ENCODE results near the gene MAFB. TPM values are rescaled to one million over a fixed set of nuclear protein-coding genes. Genes with fewer than 3 reads are reported as not detected.

MAFB gene
- polyA plus RNA-seq, 4 donors, result 117 to 147 (median 136) TPM

DNA sequence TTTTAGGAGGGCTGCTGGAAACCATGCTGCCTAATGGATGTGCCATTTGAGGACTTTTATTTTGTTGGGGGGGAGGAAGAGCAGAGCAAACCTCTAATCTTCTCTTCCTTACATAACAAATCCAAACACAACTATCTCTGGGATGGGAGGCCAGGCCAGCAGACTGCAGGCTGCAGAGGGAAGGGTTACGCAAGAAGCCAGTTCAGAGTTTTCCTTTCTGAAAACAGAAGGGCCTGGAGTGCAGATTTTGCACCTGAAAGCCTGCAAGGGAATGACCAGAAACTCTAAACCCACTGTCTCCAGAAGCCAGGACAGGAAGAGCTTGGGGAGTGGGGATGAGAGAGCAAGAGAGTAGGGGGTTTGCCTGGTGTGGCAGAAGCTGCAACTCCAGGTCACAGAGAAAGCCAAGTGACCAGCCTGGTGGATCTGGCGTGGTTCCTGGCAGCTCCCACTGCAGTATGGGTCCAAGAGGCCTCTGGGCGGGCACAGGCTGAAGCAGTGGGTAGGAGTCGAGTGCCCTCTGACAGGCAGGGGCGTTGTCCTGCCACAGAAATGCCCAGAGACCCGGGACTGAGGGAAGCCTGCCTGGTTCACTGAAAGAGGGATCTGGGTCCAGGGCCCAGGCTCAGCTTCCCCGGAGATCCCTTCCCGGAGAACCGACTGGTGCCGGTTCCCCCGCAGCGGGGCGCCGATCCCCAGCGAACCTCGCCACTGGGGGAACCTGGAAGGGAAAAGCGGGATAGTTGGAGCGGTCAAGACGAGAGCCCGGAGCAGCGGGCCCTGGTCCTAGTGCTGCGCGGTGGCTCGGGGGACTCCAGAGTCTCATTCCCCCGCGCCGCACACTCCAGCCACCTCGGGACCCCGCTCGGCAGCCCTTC, 6.7 kb downstream of the MAFB start:
- DNase-seq (ENCODE audit: low read depth in 4 of 4, low spot score in 2 of 4), result no peak

DNA sequence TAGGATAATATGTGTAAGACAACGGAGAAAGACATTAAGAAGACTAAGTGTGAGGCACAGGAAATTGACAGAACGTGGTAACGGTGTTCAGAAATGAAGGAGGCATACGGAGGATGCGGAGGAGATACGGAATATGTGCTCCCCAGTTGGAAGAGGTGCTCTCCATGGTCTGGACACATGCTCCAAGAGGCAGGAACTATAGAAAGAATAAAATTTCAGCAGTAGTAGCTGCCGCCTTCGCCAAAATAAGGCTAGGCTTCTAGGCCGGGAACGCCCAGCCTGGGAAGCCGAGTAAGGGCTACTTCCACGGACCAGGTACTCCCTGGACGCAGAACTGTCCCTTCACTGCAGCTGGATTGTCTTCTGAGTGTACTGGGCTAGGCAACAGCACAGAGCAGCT, 7.4 kb downstream of the MAFB start:
- DNase-seq (ENCODE audit: low read depth in 4 of 4, low spot score in 2 of 4), result no peak

DNA sequence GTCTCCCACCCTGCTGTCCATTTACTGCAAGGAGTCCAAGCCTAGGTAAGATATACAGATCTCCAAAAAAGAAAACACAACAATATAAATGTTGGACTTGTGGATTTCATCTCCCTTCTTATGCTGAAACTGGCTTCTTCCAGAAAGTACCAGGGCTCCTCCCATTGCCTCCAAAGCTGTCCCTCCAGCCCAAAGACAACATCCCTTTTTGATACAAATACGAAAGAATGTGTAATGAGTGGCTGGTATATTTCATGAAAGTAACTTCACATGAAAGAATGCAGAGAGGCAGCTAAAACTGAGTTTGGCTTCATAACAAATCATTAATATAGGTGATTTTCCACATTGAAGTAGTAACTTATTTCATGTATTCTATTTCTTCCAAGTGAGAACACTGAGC, 7.9 kb downstream of the MAFB start:
- DNase-seq (ENCODE audit: low read depth in 4 of 4, low spot score in 2 of 4), result no peak

DNA sequence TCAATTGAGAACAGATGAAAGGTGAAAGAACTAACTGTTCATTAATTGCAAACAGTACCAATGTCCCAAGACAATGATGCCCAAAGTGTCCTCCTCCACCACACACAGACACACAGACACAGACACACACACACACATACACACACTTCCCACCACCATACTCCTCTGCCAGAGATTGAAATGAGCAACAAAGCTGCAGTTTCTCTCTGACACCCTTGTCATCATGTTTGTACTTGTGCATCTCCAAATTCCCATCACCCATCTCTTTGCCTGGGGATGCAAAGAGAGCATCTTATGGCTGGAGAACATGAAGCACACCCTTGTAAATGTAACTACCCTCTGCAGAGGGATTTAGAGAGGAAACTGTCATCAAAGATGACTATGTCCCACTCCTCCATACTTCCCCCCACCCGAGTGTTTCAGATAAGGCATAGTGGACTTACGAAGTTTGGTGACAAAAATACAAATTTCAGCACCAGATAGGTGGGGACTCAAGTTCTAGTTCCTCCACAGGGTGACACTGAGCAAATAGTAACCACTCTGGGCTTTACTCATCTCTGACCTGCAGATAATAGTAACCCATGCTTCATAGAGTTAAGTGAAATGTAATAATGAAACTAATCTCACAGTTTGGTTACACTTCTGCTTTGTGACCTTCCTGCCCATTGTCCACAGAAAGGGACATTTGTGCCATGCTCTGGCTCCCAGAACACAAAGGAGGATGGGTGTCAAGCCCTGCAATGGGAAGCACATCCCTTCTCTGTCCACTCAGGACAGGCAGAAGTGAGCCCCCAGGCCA, 8.7 kb downstream of the MAFB start:
- DNase-seq (ENCODE audit: low read depth in 4 of 4, low spot score in 2 of 4), result no peak

DNA sequence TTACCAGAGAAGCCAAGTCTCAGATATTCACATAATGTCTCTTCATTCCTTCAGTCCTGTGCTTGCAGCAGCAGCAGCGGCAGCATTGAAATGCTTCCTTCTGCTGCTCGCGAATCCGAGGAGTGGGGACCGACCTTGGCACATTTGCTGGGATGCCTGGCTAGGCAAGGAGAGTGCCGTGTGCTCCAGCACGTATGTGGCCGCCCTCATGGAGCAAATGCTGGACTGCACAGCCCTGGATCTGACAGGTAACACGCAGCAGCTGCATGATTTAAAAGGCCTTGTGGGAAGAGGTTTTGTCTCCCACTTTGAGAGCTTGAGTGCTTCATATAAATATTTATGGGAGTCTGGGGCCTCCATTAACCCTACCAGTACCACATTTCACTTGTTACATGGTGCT, 9.9 kb downstream of the MAFB start:
- DNase-seq (ENCODE audit: low read depth in 4 of 4, low spot score in 2 of 4), result no peak

DNA sequence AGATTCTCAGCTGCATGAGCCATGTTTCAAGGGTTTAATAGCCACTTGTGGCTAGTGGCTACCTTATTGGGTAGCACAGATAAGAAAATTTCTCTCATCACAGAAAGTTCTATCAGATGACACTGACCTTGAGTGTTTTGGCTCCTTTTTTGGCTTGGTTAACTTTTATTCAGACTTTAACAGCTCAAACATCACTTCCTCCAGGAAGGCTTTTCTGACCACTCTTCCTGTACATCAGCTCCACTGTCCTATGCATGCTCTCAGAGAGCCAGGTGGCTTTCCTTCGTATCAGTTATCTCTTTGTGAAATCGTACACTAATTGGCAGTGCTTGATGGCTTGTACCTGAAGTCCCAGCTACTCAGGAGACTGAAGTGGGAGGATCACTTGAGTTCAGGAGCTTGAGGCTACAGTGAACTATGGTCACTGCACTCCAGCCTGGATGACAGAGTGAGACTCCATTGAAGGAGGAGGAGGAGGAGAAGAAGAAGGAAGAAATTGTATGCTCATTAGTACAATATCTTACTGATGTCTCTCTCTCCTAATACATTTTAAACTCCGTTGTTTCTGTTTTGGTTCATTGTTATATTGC, 10.7 kb downstream of the MAFB start:
- no peak for DNase-seq (ENCODE audit: low read depth in 4 of 4, low spot score in 2 of 4)

DNA sequence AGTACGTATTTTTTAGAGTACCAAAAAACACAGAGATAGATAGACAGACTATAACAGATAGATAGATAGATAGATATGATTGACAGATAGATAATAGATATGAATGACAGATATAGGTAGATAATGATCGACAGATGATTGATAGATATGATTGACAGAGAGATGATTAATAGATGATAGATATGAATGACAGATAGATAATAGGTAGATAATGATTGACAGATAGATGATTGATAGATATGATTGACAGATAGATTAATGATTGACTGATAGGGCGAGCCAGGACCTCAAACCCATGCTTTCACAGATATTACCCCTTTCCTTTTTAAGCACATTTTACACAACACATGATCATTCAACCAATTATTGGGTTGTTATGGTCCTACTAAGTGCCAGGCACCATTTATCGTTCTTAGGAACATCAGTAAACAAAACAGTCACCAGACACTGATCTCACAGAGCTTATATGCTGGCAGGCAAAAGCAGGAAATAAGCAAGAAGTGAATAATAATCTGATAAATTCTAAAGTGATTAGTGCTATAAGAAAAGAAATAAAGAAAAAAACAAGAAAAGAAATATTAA, 11.6 kb downstream of the MAFB start:
- no peak for DNase-seq (ENCODE audit: low read depth in 4 of 4, low spot score in 2 of 4)

DNA sequence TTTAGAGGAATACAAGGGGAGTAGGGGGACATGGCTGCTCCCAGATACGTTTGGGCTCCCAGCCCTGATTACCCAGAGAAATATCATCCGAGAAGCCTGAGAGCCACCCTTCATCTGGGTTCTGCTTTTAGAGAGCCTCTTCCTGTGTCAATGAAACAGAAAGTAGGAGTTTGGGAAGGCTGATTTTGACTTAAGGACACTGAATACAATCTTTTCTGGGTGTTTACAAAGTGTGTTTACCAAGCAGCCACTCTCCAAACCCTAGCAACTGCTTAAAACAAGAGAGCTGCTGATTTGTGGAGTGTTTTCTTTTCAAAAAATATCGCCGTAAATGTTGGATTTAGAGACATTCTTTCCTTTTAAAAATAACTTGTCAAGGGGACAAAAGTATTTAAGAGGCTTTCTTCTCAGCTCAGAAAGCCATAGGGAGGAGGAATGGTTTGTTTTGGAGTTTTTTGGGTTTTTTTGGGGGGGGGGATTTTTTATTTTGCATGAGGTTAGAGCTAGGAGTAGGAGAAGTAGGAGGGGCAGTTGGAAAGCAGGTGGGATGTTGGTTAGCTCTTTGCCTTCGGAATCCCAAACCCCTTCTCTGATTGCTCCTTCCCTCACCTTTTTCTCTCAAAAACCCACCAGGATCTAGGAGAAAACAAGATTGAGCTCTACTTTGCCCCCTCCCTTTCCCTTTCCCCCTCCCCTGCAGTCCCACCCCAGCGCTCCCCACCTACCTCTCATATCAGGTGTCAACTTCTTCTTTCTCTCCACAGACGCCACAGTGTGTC, 12.4 kb downstream of the MAFB start:
- DNase-seq (ENCODE audit: low read depth in 4 of 4, low spot score in 2 of 4), result no peak

DNA sequence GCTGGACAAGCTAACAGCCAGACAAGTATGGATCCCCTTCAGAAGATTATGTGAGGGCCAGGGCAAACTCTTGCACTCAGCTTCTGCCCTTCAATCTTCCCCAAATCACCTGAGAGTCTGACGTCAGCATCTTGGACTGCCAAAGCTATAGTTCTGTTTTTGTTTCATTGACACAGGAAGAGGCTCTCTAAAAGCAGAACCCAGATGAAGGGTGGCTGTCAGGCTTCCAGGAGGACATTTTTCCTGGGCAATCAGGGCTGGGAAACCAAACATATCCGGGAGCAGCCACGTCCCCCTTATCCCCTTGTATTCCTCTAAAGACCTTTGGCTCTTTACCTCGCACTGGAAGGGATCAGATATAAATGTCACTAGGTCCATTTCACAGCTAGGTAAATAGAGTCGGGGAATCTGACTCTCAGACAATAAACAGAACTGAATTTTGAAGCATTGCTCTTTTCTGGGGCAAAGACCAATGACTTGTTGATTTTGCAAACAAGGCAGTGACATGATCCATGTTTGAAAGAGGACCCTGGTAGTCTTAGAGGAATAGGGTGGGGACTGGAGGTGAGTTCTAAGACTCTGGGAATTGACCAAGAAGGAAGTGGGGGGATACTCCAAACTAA, 13.3 kb downstream of the MAFB start:
- DNase-seq (ENCODE audit: low read depth in 4 of 4, low spot score in 2 of 4), result no peak

DNA sequence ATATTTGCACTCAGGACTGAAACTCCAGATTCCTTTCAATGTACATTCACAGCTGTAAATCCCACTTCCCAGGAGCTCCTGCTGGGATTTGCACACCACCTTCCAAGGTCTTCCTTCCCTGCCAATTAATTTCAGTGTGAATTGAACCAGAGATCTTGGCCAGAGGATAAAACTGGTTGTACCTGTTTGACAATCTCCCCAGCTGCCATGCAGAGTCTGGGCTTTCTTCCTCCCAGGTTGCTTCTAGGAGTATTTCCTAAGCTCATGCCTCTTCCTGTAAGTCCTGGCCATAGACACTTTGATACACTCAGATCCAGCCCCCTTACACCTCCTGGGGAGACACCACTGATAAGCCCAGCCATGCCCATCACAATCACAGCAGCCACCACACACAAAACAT, 15.6 kb downstream of the MAFB start:
- DNase-seq (ENCODE audit: low read depth in 4 of 4, low spot score in 2 of 4), result no peak

DNA sequence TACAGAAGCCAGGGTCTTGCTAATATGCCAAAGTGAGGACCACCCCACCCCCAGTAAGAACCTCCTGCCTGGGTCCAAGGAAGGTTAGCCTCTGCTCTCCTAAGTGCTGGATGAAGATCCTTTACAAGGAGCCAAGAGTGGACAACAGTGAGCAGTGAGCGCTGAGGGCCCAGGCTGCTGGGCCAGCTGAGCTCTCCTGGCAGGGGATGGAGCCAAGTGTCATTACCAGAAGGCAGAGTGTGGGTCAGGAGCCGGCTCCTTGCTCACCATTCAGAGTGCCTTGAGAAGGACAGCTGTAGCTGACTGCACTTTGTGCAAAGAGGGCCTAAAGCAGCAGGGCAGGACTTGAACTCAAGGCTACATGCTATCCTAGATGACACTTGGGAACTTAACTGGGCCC, 16.9 kb downstream of the MAFB start:
- DNase-seq (ENCODE audit: low read depth in 4 of 4, low spot score in 2 of 4), result no peak

DNA sequence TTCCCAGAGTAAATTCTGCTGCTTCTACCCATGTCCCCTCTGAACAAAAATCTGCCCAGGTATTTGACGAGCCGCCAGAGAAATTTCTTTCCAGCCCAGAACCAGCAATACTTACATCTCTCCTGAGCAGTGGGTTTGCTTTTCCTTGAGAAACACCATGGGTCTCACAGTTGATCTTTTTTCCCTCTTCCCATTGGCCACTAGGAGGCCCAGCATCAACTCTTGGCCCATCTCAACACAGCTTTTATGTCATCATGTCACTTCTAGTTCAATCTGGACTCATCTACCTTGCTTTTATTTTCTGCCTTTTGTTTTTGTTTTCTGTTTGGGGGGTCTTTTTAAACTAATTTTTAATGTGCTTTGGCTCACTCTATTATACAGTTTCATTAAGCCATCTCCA, 18.8 kb downstream of the MAFB start:
- no peak for DNase-seq (ENCODE audit: low read depth in 4 of 4, low spot score in 2 of 4)

DNA sequence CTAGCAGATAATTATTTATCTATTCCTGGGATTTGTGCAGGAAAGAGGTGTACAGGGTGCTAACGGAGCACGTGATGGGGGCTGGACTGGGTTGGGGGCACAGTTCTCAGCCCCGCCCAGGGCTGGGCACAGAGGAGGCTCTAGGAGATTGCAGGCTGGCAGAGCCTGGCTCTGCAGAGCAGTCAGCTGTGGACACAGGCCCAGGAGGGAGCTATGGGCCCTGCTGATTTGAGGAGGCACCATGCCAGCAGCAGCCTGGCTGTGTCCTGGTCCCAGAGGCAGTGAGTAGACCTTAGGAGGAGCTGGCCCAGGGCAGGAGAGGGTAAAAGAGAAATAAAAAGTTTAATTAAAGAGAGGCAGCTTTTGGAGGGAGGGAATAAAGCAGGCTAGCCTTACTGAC, 19.3 kb downstream of the MAFB start:
- no peak for DNase-seq (ENCODE audit: low read depth in 4 of 4, low spot score in 2 of 4)

DNA sequence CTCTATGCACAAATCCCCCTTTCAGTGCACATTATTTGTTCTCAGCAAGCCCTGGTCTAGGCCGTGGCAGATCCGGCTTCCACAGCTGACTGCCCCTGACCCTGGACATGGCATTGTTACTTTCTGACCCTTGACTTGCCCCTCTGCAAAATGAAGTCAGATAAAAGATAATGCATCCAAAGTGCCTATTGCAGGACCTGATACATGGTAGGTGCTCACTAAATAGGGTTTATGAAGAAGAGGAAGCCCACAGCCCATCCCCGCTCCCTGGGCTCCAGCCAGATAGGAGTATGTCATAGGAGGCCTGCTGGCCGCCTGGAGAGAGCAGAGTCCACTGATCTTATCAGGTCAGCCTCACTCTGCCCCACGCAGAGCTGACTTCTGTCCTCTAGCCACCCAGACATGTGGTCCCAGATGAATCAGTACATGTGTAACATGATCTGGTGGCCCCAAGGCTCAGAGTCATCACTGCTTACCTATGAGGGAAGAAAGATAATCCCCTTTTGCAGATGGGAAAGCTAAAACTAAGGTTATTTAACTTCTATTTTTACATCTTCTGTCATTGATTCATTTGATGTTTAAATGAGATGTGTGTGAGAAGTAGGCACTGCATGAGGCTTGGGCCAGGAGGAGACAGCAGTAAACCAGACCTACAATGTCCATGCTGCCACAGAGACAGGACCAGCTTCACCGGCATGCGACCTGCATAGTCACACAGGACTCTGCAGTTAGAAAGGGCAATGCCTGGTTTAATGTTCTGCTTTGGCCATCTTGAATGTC, 20.4 kb downstream of the MAFB start:
- no peak for DNase-seq (ENCODE audit: low read depth in 4 of 4, low spot score in 2 of 4)

DNA sequence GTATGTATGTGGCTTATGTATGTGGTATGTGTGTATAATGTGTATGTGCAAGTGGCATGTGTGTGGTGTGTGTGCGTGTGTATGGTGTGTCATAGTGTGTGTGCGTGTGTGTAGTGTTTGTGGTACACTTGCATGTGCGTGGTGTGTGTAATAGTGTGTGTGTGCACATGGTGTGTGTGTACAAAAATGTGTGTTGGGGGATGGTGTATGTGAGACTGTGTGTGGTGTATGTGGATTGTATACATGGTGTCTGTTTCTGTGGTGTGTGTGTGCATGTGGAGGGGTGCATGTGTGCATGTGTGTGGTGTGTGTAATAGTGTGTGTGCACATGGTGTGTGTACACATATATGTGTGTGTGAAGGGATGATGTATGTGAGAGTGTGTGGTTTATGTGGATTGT, 21.5 kb downstream of the MAFB start:
- no peak for DNase-seq (ENCODE audit: low read depth in 4 of 4, low spot score in 2 of 4)

DNA sequence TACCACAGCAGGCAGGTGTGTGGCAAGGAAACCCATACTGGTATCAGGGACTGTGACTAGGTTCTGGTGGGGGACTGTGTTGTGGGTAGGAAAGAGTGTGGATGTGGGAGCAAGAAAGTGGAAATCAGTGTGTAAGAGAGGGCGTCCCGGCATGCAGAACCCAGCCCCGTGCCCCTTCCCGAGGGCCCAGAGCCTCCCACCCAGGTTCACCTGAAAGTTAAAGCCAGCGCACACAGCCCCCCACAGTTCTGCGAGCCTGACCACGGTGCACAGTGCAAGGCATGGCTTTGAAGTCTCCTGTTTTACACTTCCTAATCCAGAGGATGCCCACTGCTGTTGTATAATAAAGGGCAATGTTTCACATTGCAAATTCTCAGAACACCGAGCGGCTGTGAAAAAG, 22.7 kb downstream of the MAFB start:
- no peak for DNase-seq (ENCODE audit: low read depth in 4 of 4, low spot score in 2 of 4)

DNA sequence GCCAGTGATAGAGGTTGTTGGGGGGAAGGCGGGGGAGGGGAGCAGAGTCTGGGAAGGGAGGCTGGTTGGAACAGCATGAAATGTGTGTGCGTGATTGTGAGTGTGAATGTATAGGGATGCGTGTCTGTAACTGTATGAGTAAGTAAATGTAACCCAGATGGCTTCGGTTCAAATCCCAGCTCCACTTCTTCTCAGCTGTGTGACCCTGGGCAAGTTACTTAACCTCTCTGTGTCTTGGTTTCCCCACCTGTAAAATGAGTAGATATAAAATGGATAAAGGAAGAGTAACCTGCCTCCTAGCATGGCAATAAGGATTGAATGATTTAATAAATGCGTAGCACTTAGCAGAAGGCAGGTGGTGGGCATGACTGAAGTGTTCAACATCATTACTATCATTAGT, 24.1 kb downstream of the MAFB start:
- no peak for DNase-seq (ENCODE audit: low read depth in 4 of 4, low spot score in 2 of 4)

DNA sequence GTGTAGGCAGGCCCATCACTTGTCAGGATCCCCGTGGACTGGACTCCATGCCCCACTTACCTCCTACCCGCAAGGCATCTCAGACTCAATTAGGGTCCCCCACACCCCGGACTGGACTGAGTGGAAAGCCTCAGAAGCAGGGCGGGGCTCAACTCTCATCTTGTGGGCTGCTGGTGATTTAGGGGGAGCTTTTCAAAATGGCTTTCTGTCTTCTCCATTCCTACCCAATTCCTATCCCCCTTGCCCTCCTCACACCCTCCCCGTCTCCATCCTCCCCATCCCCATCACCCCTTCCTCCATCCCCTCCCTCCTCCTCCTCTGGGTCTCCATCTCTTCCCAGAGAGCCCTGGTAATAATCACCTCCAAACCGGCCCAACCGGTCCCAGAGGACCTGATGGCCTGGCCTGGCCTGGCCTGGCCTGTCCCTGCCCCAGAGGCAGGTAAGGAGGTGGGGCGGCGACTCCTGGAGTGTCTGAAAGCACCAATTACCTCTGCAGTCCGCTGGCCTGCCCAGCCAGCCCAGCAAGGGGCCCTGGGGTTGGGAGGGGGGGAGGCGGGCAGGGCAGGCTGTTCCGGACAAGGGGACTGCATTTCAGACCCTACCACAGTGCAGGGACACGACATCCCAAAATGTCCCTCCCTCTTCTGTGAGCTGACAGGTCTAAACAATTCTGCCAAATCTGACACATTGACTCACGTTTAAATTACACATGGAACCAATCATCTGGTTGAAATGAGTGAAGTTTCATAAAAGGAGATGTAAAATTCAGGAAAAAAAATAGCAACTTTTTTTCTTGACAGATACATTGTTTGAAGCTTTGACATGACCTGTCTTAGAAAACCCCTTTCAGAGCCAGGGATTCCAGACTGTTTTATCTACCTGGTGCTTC, 24.8 kb downstream of the MAFB start:
- no peak for DNase-seq (ENCODE audit: low read depth in 4 of 4, low spot score in 2 of 4)
